Measurements from ENCODE around the gene ADSS1. TPM values are rescaled to one million over a fixed set of nuclear protein-coding genes. Genes with fewer than 3 reads are reported as not detected.

ADSS1 gene
- total RNA-seq, 4 donors from 2014 or later = 5.1 to 32.2 (median 8.8) TPM

- no CpG with 5 or more reads among the region's 14 CpGs for WGBS, 2 donors (ENCODE audit: low coverage in 1 of 2)
- TF ChIP-seq CTCF (IDR thresholded peaks at IDR 0.05) = no peak
- no peak for TF ChIP-seq EP300 (IDR thresholded peaks at IDR 0.05)
- TF ChIP-seq POLR2A (IDR thresholded peaks at IDR 0.05) = no peak
- TF ChIP-seq POLR2AphosphoS5 (IDR thresholded peaks at IDR 0.05) = no peak
- Histone ChIP-seq H3K27me3 (no peaks in the 10 kb centered on the region), H3K27ac (no peak overlapping the region), H3K9me3 (no peaks in the 10 kb centered on the region), H3K36me3 (peaks cover 0 to 68% of the 10 kb centered on the region in 2 donors), H3K4me1 (peaks cover 0 to 100% (median 40%) of the 10 kb centered on the region in 3 donors), H3K4me3 (no peak overlapping the region)
- ATAC-seq = no peak
Measured at GRCh38 chr14:104788161-104788818, 64.3 kb downstream of the ADSS1 start.

GRCh38 chr14:104788873-104789663 lies 65.0 kb downstream of the ADSS1 start:
- 100% methylated on average over 1 of the region's 39 CpGs; no CpG with 5 or more reads in 1 of the 2 donors for WGBS, 2 donors (ENCODE audit: low coverage in 1 of 2)
- H3K4me1 ChIP-seq = peaks cover 3 to 100% (median 48%) of the 10 kb centered on the region in 3 donors
- H3K4me3 ChIP-seq = no peak overlapping the region
- no peaks in the 10 kb centered on the region for H3K27me3 ChIP-seq
- no peaks in the 10 kb centered on the region for H3K9me3 ChIP-seq
- H3K27ac ChIP-seq = no peak overlapping the region
- peaks cover 0 to 68% of the 10 kb centered on the region in 2 donors for H3K36me3 ChIP-seq
- TF ChIP-seq POLR2A (IDR thresholded peaks at IDR 0.05) (no peak), CTCF (IDR thresholded peaks at IDR 0.05) (no peak), POLR2AphosphoS5 (IDR thresholded peaks at IDR 0.05) (no peak), EP300 (IDR thresholded peaks at IDR 0.05) (no peak)
- no peak for ATAC-seq

- Histone ChIP-seq H3K4me1 (peaks cover 3 to 97% (median 47%) of the 10 kb centered on the region in 3 donors), H3K9me3 (no peaks in the 10 kb centered on the region), H3K4me3 (no peak overlapping the region), H3K36me3 (peaks cover 0 to 68% of the 10 kb centered on the region in 2 donors), H3K27ac (no peak overlapping the region), H3K27me3 (no peaks in the 10 kb centered on the region)
- TF ChIP-seq CTCF (IDR thresholded peaks at IDR 0.05) (no peak), POLR2A (IDR thresholded peaks at IDR 0.05) (no peak), POLR2AphosphoS5 (IDR thresholded peaks at IDR 0.05) (no peak), EP300 (IDR thresholded peaks at IDR 0.05) (no peak)
- WGBS, 2 donors (ENCODE audit: low coverage in 1 of 2) = 85 to 96% methylated on average over 4 to 11 of the region's 31 CpGs
- ATAC-seq = no peak
Measured at GRCh38 chr14:104789752-104790743, 66.0 kb downstream of the ADSS1 start.

- H3K4me1 ChIP-seq = peaks cover 3 to 91% (median 48%) of the 10 kb centered on the region in 3 donors
- H3K9me3 ChIP-seq = no peaks in the 10 kb centered on the region
- no peak overlapping the region for H3K27ac ChIP-seq
Measured at GRCh38 chr14:104791425-104791824, 67.4 kb downstream of the ADSS1 start.

More at GRCh38 chr14:104791425-104791824, 67.4 kb downstream of the ADSS1 start:
- WGBS, 2 donors (ENCODE audit: low coverage in 1 of 2) = 81% methylated on average over 5 to 9 of the region's 9 CpGs
- TF ChIP-seq POLR2AphosphoS5 (IDR thresholded peaks at IDR 0.05) (no peak), CTCF (IDR thresholded peaks at IDR 0.05) (no peak), EP300 (IDR thresholded peaks at IDR 0.05) (no peak), POLR2A (IDR thresholded peaks at IDR 0.05) (no peak)
- Histone ChIP-seq H3K27me3 (no peaks in the 10 kb centered on the region), H3K4me3 (no peak overlapping the region), H3K36me3 (peaks cover 0 to 61% of the 10 kb centered on the region in 2 donors)
- ATAC-seq = no peak
